Stimulated activated CD4-positive, alpha-beta T cell treated with anti-CD3 and anti-CD28 coated beads, Interleukin-4, amount 100 ng/mL, for 1 hour (primary cell): ENCODE measurements around the gene BLOC1S4.
"Not testable (repeated sequence)": the region's sequence is repeated elsewhere in the genome, so short reads cannot be mapped to it uniquely, and the experiment has no call there.

Experiments
- DNase-seq: peaks from one replicate; pipeline ENCODE4 v3.0.0-alpha.2; 2020

The BLOC1S4 gene

GRCh38 chr4:6746721-6747293 is 30.8 kb downstream of the BLOC1S4 start:
- DNase-seq = no peak

GRCh38 chr4:6747294-6748051 is 31.5 kb downstream of the BLOC1S4 start:
- no peak for DNase-seq

DNA sequence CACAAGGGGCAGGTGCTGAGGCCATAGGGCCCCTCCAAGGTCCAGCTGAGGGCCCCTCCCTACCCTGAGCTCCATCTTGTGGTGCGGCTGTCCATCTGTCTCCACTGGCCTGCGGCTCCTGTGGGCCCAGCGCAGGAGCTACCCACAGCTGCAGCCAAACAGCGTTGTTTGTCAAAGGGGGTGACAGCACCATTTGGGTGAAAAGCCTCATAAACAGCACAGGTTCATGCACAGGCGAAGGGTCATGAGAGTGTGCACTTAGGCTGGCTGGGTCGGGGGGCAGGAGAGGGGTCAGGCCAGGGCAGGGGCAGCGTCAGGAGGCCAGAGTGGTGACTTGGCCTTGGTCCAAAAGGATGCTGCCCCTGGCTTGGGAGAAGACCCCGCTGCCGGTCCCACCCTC is 32.3 kb downstream of the BLOC1S4 start:
- no peak for DNase-seq

DNA sequence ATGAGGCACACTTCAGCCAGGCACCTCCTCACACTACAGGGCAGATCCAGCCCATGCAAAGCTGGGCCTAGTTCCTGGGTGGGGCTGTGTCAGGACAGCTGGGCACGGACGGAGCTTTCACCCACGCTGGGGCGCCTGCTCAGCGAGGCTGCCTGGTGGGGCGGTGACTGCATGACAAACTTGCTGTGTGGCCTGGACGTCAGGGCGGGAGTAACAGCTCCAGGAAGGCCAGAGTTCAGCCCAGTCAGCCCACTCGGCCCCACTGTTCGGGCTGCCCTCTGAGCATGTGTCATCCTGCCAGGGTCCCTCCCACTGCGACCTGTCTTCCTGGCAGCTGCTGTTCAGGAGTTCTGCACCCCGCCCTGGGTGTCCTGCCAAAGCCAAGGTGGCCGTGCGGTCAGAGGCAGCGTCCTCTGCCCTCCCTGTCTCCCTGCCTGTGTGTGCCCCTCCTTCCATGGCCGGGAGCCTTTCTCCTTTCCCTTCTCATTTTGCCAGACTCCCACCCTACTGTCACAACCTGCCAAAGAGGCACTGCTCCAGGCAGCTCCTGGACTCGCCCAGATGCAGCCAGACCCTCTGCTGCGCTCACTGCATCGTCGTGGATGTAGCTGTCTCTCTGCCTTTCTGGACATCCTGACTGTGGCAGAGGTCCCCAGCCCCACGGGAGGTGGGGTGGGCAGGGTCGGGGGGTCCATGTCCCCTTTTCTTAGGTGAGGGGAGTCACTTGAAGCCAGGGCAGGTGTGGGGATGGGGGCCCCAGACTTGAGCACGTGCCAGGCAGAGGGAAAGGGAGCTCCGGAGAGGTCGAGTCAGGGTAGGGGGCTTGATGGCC is 33.6 kb downstream of the BLOC1S4 start:
- DNase-seq = no peak

GRCh38 chr4:6750286-6751221 is 34.6 kb downstream of the BLOC1S4 start:
- DNase-seq = no peak

GRCh38 chr4:6751611-6752485 is 35.9 kb downstream of the BLOC1S4 start:
- no peak for DNase-seq

- DNase-seq = no peak
These were observed 36.5 kb downstream of the BLOC1S4 start for GRCh38 chr4:6752486-6752829.

GRCh38 chr4:6753103-6753560 is 37.2 kb downstream of the BLOC1S4 start:
- DNase-seq = no peak

GRCh38 chr4:6753891-6754290 is 37.9 kb downstream of the BLOC1S4 start:
- no peak for DNase-seq

DNA sequence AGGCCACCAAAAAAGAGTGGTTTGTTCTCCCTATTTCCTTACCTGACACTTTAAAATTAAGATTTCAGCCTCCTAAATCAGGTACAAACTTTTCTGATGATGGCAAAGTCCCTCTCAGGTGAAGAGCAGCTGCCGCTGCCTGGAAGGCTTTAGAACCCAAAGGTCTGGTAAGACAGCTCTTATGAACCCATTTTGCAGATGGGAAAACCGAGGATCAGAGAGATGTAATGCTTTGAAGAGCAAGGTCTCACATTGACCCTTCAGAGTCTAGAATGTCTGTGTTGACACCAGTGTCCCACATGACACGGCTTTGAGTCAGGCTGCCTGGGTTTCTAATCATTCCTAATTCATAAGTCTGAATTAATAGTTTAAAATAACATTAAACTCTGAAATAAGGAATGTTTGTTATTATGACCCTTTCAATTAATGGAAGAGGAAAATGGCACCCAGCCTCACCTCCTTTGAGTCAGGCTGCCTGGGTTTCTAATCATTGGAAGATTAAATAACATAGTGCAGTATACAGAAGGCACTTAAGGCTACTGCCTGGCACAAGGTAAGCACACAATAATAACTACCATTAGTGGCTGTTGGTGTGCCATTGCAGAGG is 38.6 kb downstream of the BLOC1S4 start:
- no peak for DNase-seq

DNA sequence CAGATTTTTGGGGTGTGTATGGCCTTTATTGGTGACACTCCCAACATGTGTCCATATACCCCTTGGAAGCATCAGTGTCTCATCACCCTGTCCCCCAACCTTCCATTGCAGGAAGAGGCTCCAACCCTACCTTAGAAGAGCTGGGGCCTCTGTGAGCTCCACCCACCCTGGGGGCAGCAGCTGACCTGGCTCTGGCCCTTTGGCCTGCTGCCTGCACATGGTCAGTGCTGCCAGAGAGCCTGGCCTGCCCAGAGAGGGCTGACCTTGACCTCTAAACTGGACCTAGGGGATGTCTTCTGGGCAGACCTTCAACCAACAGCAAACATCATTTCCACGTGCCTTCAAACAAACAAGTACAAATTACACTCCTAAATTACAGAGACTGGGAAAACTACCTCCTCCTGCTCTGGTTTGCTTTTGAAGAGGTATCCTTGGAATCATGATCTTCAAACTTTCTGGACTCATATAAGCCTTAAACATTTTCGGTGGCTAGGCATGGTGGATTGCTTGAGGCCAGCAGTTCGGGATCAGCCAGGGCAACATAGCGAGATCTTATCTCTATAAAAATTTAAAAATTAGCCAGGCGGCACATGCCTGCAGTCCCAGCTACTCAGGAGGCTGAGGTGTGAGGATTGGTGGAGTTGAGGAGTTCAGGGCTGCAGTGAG is 39.2 kb downstream of the BLOC1S4 start:
- no peak for DNase-seq

- not testable (repeated sequence) for DNase-seq
These were observed 40.4 kb downstream of the BLOC1S4 start for GRCh38 chr4:6756345-6756744.

GRCh38 chr4:6758728-6759127 is 42.8 kb downstream of the BLOC1S4 start:
- DNase-seq = no peak

DNA sequence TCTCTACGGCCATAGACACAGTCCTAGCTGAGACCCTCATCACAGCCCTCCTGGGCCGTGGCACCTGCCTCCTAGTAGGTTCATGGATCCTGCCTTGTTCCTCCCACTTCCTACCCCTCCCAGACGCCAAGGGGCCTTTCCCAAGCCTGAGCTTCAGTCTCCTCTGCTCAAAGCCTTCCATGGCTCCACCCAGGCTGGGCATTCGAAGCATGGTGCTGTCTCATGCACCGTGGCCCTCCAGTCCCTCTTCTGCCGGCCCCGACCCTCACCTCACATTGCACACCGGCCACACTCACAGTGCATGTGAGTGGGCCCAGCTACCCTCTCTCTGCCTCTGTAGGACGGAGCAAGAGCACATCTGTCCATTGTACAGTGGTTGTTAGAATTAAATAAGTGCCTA is 44.9 kb downstream of the BLOC1S4 start:
- DNase-seq = no peak

GRCh38 chr4:6761649-6762615 is 46.0 kb downstream of the BLOC1S4 start:
- DNase-seq = no peak

DNA sequence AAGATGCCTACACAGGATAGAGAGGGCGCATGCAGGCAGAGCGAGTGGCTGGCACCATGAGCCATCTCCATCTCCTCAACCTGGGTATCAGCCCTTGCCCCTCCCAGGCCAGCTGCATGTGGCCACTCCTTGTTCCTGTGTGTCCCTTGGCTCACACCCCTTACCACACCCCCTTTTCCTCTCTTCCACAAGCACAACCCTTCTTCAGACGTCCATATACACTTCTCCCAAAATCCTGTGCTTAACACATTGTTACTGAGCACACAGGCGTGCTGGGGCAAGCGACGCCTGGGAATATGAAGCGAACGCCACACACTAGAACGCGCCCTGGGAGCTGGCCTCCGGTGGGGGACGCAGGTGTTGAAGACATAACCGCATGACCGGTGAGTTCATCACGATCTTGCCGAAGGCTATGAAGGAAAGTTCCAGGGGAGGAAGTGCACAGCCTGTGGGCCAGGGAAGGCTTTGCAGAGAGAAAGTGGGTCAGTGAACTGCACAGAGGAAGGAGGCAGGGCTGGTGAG is 47.4 kb downstream of the BLOC1S4 start:
- DNase-seq = no peak

DNA sequence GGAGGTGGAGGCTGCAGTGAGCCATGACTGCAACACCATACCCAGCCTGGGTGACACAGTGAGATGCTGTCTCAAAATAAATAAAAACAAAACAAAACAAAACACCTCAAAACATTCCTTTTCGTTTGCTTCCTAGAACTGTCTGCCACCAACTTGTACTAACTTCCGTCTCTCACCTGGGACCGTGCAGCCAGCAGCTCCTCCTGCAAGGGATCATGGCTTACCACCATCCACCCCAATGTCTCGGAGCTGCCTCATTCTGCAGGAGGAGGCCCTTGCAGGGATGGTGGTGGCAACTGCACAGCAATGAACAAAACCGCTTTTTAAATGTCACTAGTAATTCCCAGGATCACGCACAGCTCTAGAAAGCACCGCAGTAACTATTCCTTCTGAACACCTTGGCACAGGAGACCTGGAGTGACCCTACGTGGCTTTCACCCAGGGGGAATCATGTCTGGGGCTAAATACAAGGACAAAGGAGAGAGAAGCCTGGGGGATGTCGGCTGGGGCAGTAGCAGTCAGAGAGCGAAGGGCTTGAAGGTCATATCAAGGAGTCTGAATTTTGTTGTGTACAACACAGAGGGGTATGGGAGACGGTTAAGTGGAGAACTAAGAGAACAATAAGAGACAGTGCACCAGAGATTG is 49.1 kb downstream of the BLOC1S4 start:
- no peak for DNase-seq

- no peak for DNase-seq
These were observed 49.7 kb downstream of the BLOC1S4 start for GRCh38 chr4:6765703-6766102.
